Psoas muscle (tissue), 8 donors: ENCODE measurements around the gene HDX. TPM values are rescaled to one million over a fixed set of nuclear protein-coding genes. Genes with fewer than 3 reads are reported as not detected.

Source experiments
- ATAC-seq, 4 donors: fragments of 200-7000 bp; cut with Tn5 transposase; one replicate each; pipeline ENCODE4 v1.9.1; 2020; ENCODE audit warnings: moderate library complexity in 3 of 4, mild to moderate bottlenecking in 2 of 4
- DNase-seq, 2 donors: peaks; one replicate each; pipeline ENCODE4 v3.0.0-alpha.2; 2020
- H3K27ac ChIP-seq: fragments of 200-600 bp; one replicate; pipeline ENCODE4 v1.8.0; 2022
- H3K27me3 ChIP-seq, 3 donors: fragments of 200-600 bp in 1 of 3; one replicate each; pipeline versions ENCODE4 v1.6.1 to v1.8.0; 2013 to 2022; ENCODE audit warnings: low read length in 2 of 3, mild to moderate bottlenecking in 2 of 3, moderate library complexity in 1 of 3; ENCODE audit not compliant: insufficient read depth in 3 of 3
- H3K36me3 ChIP-seq, 2 donors: fragments of 200-600 bp in 1 of 2; one replicate each; pipeline versions ENCODE4 v1.6.1 to v1.8.0; 2013 to 2022; ENCODE audit warnings: low read depth in 1 of 2, mild to moderate bottlenecking in 1 of 2, moderate library complexity in 1 of 2; ENCODE audit not compliant: insufficient read depth in 1 of 2
- H3K4me1 ChIP-seq: fragments of 200-600 bp; one replicate; pipeline ENCODE4 v1.8.0; 2022
- H3K4me3 ChIP-seq: fragments of 200-600 bp; one replicate; pipeline ENCODE4 v1.8.0; 2022; ENCODE audit warnings: mild to moderate bottlenecking
- H3K9me3 ChIP-seq: fragments of 200-600 bp; one replicate; pipeline ENCODE4 v1.8.0; 2022
- WGBS, 3 donors: extraction: QIAGEN DNeasy Blood & Tissue Kit; methylation state at CpG; one replicate each; pipeline versions ENCODE4 v1.1.6 to v1.1.7; 2013; 5-methylcytosine and 5-hydroxymethylcytosine counted together
- intact Hi-C, 2 donors: fragments of 100-400 bp; cut with DNase I; formaldehyde crosslinking; loops; one replicate each; pipeline versions ENCODE4 v1.11.0 to v1.14.2; 2022
- polyA plus RNA-seq, 3 donors: library from polyadenylated mRNA; stranded (reverse); fragments of 200-250 nt; gene quantifications; one replicate each; pipeline ENCODE4 v1.2.3, GENCODE V29; 2013
- total RNA-seq, 4 donors: library from RNA; stranded (reverse); fragmentation: NEBNext Ultra II Directional in 2 of 4; extraction: Animal tissue kit (Norgen Biotek cat#: 25700) in 2 of 4; gene quantifications; one replicate each; pipeline versions ENCODE4 v1.2.1 to v1.2.4, GENCODE V29; 2021 to 2023
- TF ChIP-seq, protein P1 (sequence below): fragments of 200-600 bp; IDR thresholded peaks from one replicate; pipeline ENCODE4 v1.8.0; 2022; ENCODE audit warnings: antibody characterized with exemption
- donor health status: healthy with polysubstance abuse.
- donor health status: DM: no; HTN: no; CAD: no; lungs with moderate emphysema.
- donor health status: Bipolar disorder and iron deficiency.
- donor health status: healthy.
- donor health status: DM: yes; HTN: yes; CAD: no.
- donor health status: DM: no; HTN: no; CAD: no.
- donor health status: DM: no; HTN: no; CAD: no.
- donor health status: DM: yes; HTN: yes; CAD: no.

Gene HDX
- total and polyA plus RNA-seq, 7 donors: 0.11 to 1.7 (median 0.46) TPM

DNA sequence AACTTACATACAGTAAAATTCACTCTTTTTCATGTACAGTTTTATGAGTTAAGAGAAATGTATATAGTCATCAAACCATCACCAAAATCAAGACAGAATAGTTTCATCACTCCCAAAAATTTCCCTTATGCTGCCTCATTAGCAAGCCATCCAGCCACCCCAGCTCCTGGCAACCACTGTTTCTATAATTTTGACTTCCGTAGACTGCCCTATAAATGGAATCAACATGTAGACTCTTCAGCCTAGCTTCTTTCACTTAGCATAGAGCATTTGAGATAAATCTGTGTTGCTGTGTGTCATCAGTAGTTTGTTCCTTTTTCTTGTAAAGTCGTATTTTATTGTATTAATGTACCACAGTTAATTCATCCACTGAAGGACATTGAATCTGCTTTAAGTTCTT, 23.2 kb downstream of the HDX start:
- H3K9me3 ChIP-seq: peaks cover 7% of the 10 kb centered on the region
- no peak overlapping the region for H3K4me3 ChIP-seq
- TF ChIP-seq, protein P1, sequence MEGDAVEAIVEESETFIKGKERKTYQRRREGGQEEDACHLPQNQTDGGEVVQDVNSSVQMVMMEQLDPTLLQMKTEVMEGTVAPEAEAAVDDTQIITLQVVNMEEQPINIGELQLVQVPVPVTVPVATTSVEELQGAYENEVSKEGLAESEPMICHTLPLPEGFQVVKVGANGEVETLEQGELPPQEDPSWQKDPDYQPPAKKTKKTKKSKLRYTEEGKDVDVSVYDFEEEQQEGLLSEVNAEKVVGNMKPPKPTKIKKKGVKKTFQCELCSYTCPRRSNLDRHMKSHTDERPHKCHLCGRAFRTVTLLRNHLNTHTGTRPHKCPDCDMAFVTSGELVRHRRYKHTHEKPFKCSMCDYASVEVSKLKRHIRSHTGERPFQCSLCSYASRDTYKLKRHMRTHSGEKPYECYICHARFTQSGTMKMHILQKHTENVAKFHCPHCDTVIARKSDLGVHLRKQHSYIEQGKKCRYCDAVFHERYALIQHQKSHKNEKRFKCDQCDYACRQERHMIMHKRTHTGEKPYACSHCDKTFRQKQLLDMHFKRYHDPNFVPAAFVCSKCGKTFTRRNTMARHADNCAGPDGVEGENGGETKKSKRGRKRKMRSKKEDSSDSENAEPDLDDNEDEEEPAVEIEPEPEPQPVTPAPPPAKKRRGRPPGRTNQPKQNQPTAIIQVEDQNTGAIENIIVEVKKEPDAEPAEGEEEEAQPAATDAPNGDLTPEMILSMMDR: no peak
- no peak overlapping the region for H3K27ac ChIP-seq
- WGBS, 3 donors: 74 to 95% (median 92%) methylated on average over 2 of the region's 2 CpGs
- H3K27me3 ChIP-seq: no peaks in the 10 kb centered on the region
- intact Hi-C loops: no loop called here
- DNase-seq: no peak
- no peaks in the 10 kb centered on the region for H3K36me3 ChIP-seq
- H3K4me1 ChIP-seq: no peaks in the 10 kb centered on the region
- ATAC-seq: no peak

DNA sequence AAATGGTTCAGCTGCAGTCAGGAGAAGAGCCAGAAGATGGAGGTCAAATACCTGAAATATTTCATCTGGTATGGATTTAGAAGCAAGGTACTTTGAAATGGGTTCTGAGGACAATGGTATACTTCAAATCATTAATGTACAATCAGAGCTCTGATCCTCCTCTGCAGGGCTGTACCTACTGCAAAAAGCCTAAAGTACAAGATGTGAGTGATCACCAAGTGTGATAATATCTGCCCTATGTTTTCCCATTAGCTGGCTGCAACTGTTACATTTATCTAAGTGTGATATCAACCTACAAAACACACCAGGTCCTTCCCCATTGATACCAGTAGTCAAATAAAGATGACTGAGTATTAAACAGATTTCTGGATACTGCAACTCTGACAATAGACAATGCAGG, 25.1 kb downstream of the HDX start:
- intact Hi-C loops: no loop called here
- Histone ChIP-seq H3K36me3 (no peaks in the 10 kb centered on the region), H3K4me1 (no peaks in the 10 kb centered on the region), H3K27me3 (no peaks in the 10 kb centered on the region), H3K27ac (no peak overlapping the region), H3K9me3 (peaks cover 7% of the 10 kb centered on the region), H3K4me3 (no peak overlapping the region)
- TF ChIP-seq, protein P1: no peak
- no peak for DNase-seq
- no peak for ATAC-seq

DNA sequence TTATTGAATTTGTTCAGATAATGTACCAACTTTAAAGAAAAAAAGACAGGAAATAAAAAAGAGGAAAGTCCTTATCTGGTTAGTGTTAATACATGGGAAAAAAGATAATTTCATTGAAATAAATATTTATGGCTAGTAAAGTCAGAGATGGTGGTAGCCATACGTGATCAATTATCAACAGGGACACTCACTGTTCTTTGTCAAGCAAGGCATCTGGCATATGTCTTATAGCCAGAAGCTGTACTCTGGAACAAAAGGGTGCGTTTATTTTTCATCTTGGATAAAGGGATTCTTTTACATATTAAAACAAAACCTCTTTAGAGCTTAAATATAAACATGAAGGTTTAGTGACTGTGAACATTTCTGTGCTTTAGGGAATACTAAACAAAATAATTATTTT, 26.7 kb downstream of the HDX start:
- Histone ChIP-seq H3K27me3 (no peaks in the 10 kb centered on the region), H3K4me3 (no peak overlapping the region), H3K36me3 (no peaks in the 10 kb centered on the region), H3K9me3 (no peaks in the 10 kb centered on the region), H3K4me1 (no peaks in the 10 kb centered on the region), H3K27ac (no peak overlapping the region)
- TF ChIP-seq, protein P1: no peak
- no peak for ATAC-seq
- intact Hi-C loops: no loop called here
- no peak for DNase-seq
- 31 to 68% (median 52%) methylated on average over 2 of the region's 2 CpGs for WGBS, 3 donors

DNA sequence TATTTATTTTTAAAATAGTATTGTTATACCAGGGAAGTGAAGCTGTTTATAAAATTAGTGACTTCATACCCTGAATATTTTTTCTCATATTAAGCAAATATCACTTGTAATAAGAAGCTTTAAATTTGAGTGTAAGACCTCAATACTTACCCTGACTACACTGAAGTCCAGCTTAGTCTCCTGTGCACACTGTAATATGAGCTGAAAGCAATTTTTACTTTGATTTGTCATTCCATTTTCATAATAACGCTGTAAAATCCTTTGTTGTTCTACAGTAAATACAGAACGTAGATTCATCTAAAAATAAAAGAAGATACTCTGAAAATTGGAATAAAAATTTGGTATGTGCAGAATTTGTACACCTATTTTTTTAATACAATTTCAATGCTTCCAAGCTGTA, 27.2 kb downstream of the HDX start:
- no peak overlapping the region for H3K4me3 ChIP-seq
- TF ChIP-seq, protein P1: no peak
- DNase-seq (no peak), ATAC-seq (no peak)
- no peaks in the 10 kb centered on the region for H3K36me3 ChIP-seq
- no peaks in the 10 kb centered on the region for H3K4me1 ChIP-seq
- no peaks in the 10 kb centered on the region for H3K9me3 ChIP-seq
- 23 to 43% (median 31%) methylated on average over 2 of the region's 2 CpGs for WGBS, 3 donors
- no peaks in the 10 kb centered on the region for H3K27me3 ChIP-seq
- intact Hi-C loops: no loop called here
- H3K27ac ChIP-seq: no peak overlapping the region

DNA sequence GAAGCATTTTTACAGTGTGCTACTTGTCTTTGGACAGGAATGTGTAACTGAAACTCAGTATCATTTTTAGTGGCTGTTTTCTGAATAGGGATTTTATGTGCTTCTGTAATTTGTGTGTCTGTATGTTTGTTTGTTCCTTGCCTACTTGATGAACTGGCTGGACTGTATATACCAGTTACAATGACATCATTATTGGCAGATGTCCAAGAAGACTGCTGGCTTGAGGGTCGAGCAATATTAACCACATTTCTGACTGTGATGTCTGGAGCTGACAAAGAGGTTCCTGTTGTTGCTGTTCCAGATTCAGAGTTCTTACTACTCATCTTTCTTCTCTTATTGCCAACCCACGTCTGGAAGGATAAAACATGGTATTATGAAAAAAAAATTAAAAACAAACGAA, 33.0 kb downstream of the HDX start:
- Histone ChIP-seq H3K4me3 (no peak overlapping the region), H3K27me3 (no peaks in the 10 kb centered on the region), H3K4me1 (no peaks in the 10 kb centered on the region), H3K36me3 (no peaks in the 10 kb centered on the region), H3K9me3 (no peaks in the 10 kb centered on the region), H3K27ac (no peak overlapping the region)
- TF ChIP-seq, protein P1: no peak
- intact Hi-C loops: no loop called here
- 22 to 54% (median 30%) methylated on average over 3 of the region's 3 CpGs for WGBS, 3 donors
- DNase-seq: no peak
- no peak for ATAC-seq
